HCT116 (cell line): ENCODE measurements around the gene ALDH1A2.

Experiments used
- EGR1 ChIP-seq: IDR thresholded peaks from 2 replicates; pipeline ENCODE4 v1.6.1; 2012; ENCODE audit warnings: low read depth
- EZH2 ChIP-seq: fragments of 200-600 bp; sonication (generic); IDR thresholded peaks from 2 replicates; pipeline ENCODE4 v1.6.1; 2017; ENCODE audit warnings: antibody characterized with exemption, mixed run types
- EZH2phosphoT487 ChIP-seq: fragments of 200-600 bp; IDR thresholded peaks from 2 replicates; pipeline ENCODE4 v1.6.1; 2018; ENCODE audit warnings: antibody characterized with exemption, borderline replicate concordance
- POLR2A ChIP-seq: IDR thresholded peaks from 2 replicates; pipeline ENCODE4 v1.7.0; 2011; ENCODE audit warnings: borderline replicate concordance; ENCODE audit not compliant: insufficient read depth, insufficient read length; ENCODE audit errors: extremely low read depth
- POLR2AphosphoS5 ChIP-seq: IDR thresholded peaks from 2 replicates; pipeline ENCODE4 v1.6.1; 2011; ENCODE audit warnings: mild to moderate bottlenecking, low read depth, low read length, moderate library complexity
- RAD21 ChIP-seq: IDR thresholded peaks from 2 replicates; pipeline ENCODE4 v1.6.1; 2012; ENCODE audit warnings: low read depth, mild to moderate bottlenecking
- SIN3A ChIP-seq: IDR thresholded peaks from 2 replicates; pipeline ENCODE4 v1.6.1; 2012; ENCODE audit warnings: low read depth
- SP1 ChIP-seq: IDR thresholded peaks from 2 replicates; pipeline ENCODE4 v1.6.1; 2012; ENCODE audit warnings: low read depth
- SRF ChIP-seq: IDR thresholded peaks from 2 replicates; pipeline ENCODE4 v1.6.1; 2012; ENCODE audit warnings: low read depth
- YY1 ChIP-seq: IDR thresholded peaks from 2 replicates; pipeline ENCODE4 v1.6.1; 2011; ENCODE audit warnings: low read length, low read depth, moderate library complexity, mild to moderate bottlenecking; ENCODE audit not compliant: insufficient replicate concordance; ENCODE audit errors: extremely low read depth
- TF ChIP-seq, protein P1 (sequence below), 3 experiments: fragments of 200-600 bp in 1 of 3; sonication (generic) in 1 of 3; IDR thresholded peaks in 2 of 3; conservative IDR thresholded peaks in 1 of 3; 2 replicates each; pipeline ENCODE4 v1.5.1; 2012 to 2017; ENCODE audit warnings: low read depth in 2 of 3, low read length in 2 of 3, antibody characterized with exemption in 1 of 3, borderline replicate concordance in 1 of 3, control low read depth in 1 of 3, mild to moderate bottlenecking in 1 of 3, mixed read lengths in 1 of 3, mixed run types in 1 of 3, moderate library complexity in 1 of 3; ENCODE audit not compliant: insufficient read depth in 1 of 3
- TF ChIP-seq, protein P2 (sequence below): IDR thresholded peaks from 2 replicates; pipeline ENCODE4 v1.6.1; 2012; ENCODE audit warnings: low read depth

DNA sequence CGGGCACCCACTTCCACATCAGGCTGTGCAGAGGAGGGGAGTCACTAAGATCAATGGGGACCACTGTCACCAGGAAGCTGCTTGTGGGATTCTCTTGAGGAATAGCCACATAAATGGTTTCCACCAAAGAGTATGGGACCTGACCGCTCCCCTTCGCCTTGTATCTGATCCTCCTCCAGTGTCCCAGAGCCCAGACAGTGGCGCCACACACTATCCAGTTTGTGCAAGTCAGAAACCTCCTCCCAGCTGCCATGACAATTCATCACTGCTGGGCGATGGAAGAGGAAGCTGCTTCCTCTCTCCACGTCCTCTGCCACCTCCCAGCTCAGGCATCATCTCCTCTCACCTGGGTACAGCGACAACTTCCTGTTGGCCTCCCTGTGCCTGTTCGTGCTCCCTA, 147.5 kb downstream of the ALDH1A2 start:
- TF ChIP-seq, protein P1, sequence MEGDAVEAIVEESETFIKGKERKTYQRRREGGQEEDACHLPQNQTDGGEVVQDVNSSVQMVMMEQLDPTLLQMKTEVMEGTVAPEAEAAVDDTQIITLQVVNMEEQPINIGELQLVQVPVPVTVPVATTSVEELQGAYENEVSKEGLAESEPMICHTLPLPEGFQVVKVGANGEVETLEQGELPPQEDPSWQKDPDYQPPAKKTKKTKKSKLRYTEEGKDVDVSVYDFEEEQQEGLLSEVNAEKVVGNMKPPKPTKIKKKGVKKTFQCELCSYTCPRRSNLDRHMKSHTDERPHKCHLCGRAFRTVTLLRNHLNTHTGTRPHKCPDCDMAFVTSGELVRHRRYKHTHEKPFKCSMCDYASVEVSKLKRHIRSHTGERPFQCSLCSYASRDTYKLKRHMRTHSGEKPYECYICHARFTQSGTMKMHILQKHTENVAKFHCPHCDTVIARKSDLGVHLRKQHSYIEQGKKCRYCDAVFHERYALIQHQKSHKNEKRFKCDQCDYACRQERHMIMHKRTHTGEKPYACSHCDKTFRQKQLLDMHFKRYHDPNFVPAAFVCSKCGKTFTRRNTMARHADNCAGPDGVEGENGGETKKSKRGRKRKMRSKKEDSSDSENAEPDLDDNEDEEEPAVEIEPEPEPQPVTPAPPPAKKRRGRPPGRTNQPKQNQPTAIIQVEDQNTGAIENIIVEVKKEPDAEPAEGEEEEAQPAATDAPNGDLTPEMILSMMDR (IDR thresholded peaks at IDR 0.05 in 2 of 3, conservative IDR thresholded peaks at IDR 0.05 in 1 of 3; ENCODE audit: borderline replicate concordance in 1 of 3, insufficient read depth in 1 of 3, low read depth in 2 of 3, low read length in 2 of 3) = no peak
- no peak for TF ChIP-seq POLR2AphosphoS5
- no peak for TF ChIP-seq SRF
- no peak for TF ChIP-seq EZH2
- TF ChIP-seq POLR2A = no peak
- no peak for TF ChIP-seq RAD21
- TF ChIP-seq SIN3A = no peak
- TF ChIP-seq, protein P2, sequence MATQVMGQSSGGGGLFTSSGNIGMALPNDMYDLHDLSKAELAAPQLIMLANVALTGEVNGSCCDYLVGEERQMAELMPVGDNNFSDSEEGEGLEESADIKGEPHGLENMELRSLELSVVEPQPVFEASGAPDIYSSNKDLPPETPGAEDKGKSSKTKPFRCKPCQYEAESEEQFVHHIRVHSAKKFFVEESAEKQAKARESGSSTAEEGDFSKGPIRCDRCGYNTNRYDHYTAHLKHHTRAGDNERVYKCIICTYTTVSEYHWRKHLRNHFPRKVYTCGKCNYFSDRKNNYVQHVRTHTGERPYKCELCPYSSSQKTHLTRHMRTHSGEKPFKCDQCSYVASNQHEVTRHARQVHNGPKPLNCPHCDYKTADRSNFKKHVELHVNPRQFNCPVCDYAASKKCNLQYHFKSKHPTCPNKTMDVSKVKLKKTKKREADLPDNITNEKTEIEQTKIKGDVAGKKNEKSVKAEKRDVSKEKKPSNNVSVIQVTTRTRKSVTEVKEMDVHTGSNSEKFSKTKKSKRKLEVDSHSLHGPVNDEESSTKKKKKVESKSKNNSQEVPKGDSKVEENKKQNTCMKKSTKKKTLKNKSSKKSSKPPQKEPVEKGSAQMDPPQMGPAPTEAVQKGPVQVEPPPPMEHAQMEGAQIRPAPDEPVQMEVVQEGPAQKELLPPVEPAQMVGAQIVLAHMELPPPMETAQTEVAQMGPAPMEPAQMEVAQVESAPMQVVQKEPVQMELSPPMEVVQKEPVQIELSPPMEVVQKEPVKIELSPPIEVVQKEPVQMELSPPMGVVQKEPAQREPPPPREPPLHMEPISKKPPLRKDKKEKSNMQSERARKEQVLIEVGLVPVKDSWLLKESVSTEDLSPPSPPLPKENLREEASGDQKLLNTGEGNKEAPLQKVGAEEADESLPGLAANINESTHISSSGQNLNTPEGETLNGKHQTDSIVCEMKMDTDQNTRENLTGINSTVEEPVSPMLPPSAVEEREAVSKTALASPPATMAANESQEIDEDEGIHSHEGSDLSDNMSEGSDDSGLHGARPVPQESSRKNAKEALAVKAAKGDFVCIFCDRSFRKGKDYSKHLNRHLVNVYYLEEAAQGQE = no peak
- TF ChIP-seq YY1 = no peak
- no peak for TF ChIP-seq EGR1
- TF ChIP-seq SP1 = no peak
- no peak for TF ChIP-seq EZH2phosphoT487
